Subcutaneous abdominal adipose tissue (tissue), 5 donors: ENCODE measurements around the gene NOS1AP.
"Not testable (repeated sequence)": the region's sequence is repeated elsewhere in the genome, so short reads cannot be mapped to it uniquely, and the experiment has no call there.

Source experiments
- H3K27ac ChIP-seq: one replicate; pipeline ENCODE4 v1.7.0; 2013; ENCODE audit warnings: low read depth, mild to moderate bottlenecking, inconsistent platforms, low read length, moderate library complexity
- H3K27me3 ChIP-seq, 5 donors: one replicate each; pipeline ENCODE4 v1.7.0; 2013; ENCODE audit warnings: low read length in 5 of 5, inconsistent platforms in 1 of 5; ENCODE audit not compliant: control insufficient read depth in 5 of 5, insufficient read depth in 4 of 5
- H3K36me3 ChIP-seq, 5 donors: one replicate each; pipeline ENCODE4 v1.7.0; 2013; ENCODE audit warnings: low read length in 5 of 5; ENCODE audit not compliant: control insufficient read depth in 5 of 5, insufficient read depth in 5 of 5
- H3K4me1 ChIP-seq, 5 donors: one replicate each; pipeline ENCODE4 v1.7.0; 2013; ENCODE audit warnings: low read length in 5 of 5, mild to moderate bottlenecking in 3 of 5, moderate library complexity in 1 of 5; ENCODE audit not compliant: control insufficient read depth in 5 of 5, insufficient read depth in 5 of 5
- H3K4me3 ChIP-seq, 5 donors: one replicate each; pipeline ENCODE4 v1.7.0; 2013; ENCODE audit warnings: low read length in 5 of 5, low read depth in 1 of 5
- H3K9ac ChIP-seq, 5 donors: one replicate each; pipeline ENCODE4 v1.7.0; 2013; ENCODE audit warnings: low read length in 5 of 5, mild to moderate bottlenecking in 4 of 5, moderate library complexity in 3 of 5
- H3K9me3 ChIP-seq, 5 donors: one replicate each; pipeline ENCODE4 v1.7.0; 2013; ENCODE audit warnings: low read length in 5 of 5; ENCODE audit not compliant: control insufficient read depth in 5 of 5
- donor health status: healthy.
- donor health status: healthy.
- donor health status: healthy.
- donor health status: healthy.
- donor health status: healthy.

The NOS1AP gene

DNA sequence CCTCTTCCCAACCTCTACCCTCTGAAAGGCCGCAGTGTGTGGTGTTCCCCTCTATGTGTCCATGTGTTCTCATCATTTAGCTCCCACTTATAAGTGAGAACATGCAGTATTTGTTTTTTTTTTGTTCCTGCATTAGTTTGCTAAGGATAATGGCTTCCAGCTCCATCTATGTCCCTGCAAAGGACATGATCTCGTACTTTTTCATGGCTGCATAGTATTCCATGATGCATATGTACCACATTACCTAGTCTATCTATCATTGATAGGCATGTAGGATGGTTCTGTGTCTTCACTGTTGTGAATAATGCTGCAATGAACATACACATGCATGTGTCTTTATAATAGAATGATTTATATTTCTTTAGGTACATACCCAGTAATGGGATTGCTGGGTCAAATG is 12.6 kb downstream of the NOS1AP start:
- not testable (repeated sequence) for H3K4me3 ChIP-seq, H3K27ac ChIP-seq, H3K36me3 ChIP-seq, H3K9me3 ChIP-seq, H3K4me1 ChIP-seq, H3K27me3 ChIP-seq, H3K9ac ChIP-seq

DNA sequence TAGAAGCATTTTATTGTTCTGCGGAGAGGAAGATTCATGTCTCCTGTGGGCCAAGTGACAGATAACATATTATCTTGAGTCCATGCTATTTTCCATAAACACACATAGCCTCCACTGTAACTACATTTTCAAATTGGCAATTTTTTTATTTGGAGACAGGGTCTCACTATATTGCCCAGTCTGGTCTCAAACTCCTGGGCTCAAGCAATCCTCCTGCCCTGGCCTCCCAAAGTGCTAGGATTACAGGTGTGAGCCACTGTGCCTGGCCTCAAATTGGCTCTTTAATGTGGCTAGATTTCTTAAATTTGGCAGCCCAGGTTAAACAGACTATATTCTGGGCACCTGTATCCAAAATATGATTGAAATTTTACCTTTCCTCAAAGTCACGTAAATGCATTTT is 13.8 kb downstream of the NOS1AP start:
- Histone ChIP-seq H3K27ac (no peak overlapping the region), H3K36me3 (no peaks in the 10 kb centered on the region), H3K9ac (no peak overlapping the region), H3K9me3 (peaks cover 0 to 3% (median 0%) of the 10 kb centered on the region in 5 donors), H3K4me1 (peaks cover 0 to 10% (median 0%) of the 10 kb centered on the region in 5 donors), H3K27me3 (no peaks in the 10 kb centered on the region), H3K4me3 (no peak overlapping the region)

DNA sequence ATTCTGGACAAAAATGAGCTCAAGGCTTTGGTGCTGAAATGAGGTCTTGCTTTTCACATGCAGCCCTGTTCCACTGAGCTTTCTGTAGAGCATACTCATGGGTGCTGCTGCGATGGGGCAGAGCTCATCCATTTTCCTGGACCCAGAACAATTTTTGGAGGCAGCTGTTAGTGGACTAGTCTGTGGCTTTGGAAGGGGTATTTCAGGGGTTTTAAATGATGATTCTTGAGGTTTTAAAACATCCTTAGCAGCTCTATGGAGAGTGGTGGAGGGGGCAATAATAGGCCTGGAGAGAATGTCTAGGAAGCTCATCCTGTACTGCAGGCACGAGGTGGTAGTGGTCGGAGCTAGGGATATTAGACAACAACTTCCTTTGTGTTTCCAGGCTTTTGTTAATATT is 16.5 kb downstream of the NOS1AP start:
- H3K9me3 ChIP-seq = peaks cover 0 to 3% (median 0%) of the 10 kb centered on the region in 5 donors
- H3K27me3 ChIP-seq = no peaks in the 10 kb centered on the region
- H3K4me3 ChIP-seq = no peak overlapping the region
- no peaks in the 10 kb centered on the region for H3K36me3 ChIP-seq
- H3K9ac ChIP-seq = no peak overlapping the region
- no peak overlapping the region for H3K27ac ChIP-seq
- H3K4me1 ChIP-seq = peaks cover 0 to 17% (median 0%) of the 10 kb centered on the region in 5 donors

DNA sequence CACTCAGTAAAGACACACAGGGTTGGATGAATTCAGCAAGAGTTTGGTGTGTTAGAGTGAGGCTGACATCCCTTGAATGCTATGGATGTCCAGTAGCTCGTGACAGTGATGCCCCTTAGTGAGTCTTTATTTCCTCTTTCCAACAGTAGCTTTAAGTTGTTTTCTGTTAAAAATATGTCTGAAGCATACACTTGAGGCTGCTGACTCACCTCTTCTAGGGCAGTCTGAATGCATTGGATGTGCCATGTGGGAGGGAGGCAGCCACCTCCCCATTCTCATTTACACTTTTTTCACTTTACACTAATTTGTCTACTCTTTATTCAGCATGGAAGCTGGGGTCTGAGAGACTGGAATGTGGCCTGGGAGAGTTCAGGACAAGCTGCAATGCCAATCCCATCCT is 17.6 kb downstream of the NOS1AP start:
- Histone ChIP-seq H3K4me3 (no peak overlapping the region), H3K27ac (no peak overlapping the region), H3K36me3 (no peaks in the 10 kb centered on the region), H3K4me1 (peaks cover 0 to 13% (median 0%) of the 10 kb centered on the region in 5 donors), H3K9me3 (peaks cover 0 to 1% (median 0%) of the 10 kb centered on the region in 5 donors), H3K9ac (no peak overlapping the region), H3K27me3 (no peaks in the 10 kb centered on the region)

DNA sequence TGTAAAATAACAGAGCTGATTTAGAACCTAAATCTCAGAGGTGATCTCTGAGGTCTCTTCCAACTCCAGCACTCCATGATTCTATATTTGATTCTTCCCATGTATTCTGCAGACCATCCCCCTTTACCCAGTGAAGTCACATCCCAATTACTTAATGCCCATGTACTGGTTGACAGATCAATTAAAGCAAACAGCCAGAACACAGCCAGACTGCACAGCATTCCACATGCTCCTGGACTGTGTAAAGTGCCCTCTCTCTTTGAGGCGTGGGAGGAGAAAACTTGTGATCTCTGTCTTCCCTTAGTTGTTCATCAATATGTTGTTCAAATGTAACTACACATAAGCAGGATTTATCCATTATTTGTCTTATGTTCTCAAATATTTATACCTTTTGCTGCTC is 18.1 kb downstream of the NOS1AP start:
- H3K4me3 ChIP-seq = no peak overlapping the region

DNA sequence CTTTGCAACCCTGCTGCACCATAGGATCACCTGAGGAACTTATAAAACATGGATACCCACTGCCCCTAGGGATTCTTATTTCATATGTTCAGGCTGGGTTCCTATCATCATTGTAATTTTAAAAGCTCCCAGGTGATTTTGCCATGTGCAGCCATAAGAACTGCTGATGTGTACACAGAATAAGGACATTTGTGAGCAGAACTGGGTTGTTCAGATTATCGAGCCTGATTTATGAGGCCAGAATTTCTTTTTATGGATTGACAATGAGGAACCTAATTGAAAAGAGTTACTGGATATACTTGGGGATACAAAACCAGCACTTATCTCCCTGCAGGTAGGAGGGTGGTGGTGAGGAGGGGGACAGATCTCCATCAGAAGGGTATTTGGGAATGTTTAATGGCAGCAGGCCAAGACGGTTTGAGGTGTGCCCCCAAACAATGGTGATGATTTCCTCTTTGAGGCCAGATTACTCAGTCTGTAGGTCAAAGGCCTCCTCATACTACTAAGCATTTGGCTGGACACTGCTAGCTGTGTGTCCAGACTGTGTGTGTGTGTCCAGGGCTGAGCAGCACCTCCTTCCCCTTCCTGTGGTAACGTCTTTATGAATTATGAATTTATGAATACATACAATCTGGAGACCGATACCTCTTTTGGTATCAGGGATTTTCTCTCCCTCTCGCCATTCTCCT is 18.9 kb downstream of the NOS1AP start:
- Histone ChIP-seq H3K4me3 (no peak overlapping the region), H3K36me3 (no peaks in the 10 kb centered on the region), H3K9me3 (no peaks in the 10 kb centered on the region)

More for the DNA sequence above, 18.1 kb downstream of the NOS1AP start:
- no peaks in the 10 kb centered on the region for H3K9me3 ChIP-seq
- no peak overlapping the region for H3K9ac ChIP-seq
- H3K36me3 ChIP-seq = no peaks in the 10 kb centered on the region
- no peaks in the 10 kb centered on the region for H3K27me3 ChIP-seq
- no peak overlapping the region for H3K27ac ChIP-seq
- peaks cover 0 to 13% (median 0%) of the 10 kb centered on the region in 5 donors for H3K4me1 ChIP-seq

DNA sequence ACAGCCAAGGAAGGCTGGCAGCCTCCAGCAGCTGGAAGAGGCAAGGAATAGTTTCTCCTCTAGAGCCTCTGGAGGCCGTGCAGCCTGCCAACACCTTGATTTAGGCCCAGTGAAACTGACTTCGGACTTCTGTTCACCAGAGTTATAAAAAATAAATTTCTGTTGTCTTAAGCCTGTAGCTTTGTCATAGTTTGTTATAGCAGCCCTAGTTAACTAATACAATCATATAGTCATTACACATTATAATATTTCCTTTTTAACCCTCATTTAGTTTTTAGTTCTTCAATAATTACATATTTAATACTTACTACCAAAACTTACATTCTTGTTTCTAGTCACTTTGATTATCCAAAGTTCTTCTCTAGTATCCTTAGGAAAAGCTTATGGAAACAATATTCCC is 20.3 kb downstream of the NOS1AP start:
- Histone ChIP-seq H3K4me1 (peaks cover 0 to 13% (median 0%) of the 10 kb centered on the region in 5 donors), H3K4me3 (no peak overlapping the region), H3K9ac (no peak overlapping the region), H3K27ac (no peak overlapping the region), H3K36me3 (no peaks in the 10 kb centered on the region), H3K9me3 (no peaks in the 10 kb centered on the region), H3K27me3 (no peaks in the 10 kb centered on the region)

More for the DNA sequence above, 18.9 kb downstream of the NOS1AP start:
- Histone ChIP-seq H3K27ac (peak overlapping the region; percentile 13), H3K9ac (peak overlapping the region in 1 of 5 donors; percentile 2), H3K4me1 (peaks cover 0 to 13% (median 0%) of the 10 kb centered on the region in 5 donors), H3K27me3 (no peaks in the 10 kb centered on the region)

DNA sequence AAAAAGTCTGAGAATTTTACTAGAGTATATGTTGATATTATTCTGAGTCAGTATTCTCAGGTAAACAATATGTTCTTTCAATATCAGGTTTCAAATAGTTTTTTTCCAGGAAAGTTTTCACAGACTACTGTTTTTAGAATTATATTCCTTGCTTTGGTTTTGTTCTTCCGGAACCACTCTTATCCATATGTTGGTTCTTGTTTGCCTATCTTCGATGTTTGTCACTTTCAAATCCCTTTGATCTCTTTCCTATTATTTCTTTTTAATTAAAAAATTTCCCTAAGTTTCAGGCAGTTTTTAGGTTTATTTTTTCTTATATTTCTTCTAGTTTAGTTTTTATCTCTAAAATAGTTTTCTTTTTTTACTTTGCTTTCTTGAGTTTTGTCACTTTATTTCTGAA is 20.9 kb downstream of the NOS1AP start:
- Histone ChIP-seq H3K36me3 (no peaks in the 10 kb centered on the region), H3K4me3 (no peak overlapping the region), H3K27me3 (no peaks in the 10 kb centered on the region), H3K9me3 (no peaks in the 10 kb centered on the region), H3K27ac (no peak overlapping the region), H3K4me1 (peaks cover 0 to 13% (median 0%) of the 10 kb centered on the region in 5 donors), H3K9ac (no peak overlapping the region)

DNA sequence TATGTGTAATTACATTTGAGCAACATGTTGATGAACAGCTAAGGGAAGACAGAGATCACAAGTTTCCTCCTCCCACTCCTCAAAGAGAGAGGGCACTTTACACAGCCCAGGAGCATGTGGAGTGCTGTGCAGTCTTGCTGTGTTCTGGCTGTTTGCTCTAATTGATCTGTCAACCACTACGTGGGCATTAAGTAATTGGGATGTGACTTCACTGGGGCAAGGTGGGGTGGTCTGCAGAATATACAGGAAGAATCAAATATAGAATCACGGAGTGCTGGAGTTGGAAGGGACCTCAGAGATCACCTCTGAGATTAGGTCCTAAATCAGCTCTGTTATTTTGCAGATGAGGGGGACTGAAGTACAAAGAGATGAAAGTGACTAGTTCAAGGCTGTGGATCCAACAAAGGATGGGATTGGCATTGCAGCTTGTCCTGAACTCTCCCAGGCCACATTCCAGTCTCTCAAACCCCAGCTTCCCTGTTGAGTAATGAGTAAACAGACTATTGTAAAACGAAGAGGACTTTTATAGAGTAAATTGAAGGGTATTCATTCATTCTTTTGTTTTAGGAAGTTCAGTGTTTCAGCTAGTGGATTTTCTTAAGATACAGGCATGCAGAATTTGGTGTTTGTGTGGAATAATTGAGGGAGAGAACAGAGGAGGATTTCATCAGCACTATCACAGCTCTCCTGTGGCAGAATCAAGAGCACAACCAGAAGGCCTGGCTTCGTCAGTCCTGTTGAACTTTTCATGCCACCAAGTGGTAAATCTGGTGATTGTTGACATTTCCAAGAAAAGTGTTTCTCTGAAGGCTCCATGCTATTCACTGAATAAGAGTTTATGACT is 22.4 kb downstream of the NOS1AP start:
- Histone ChIP-seq H3K27ac (no peak overlapping the region), H3K9ac (no peak overlapping the region), H3K4me1 (peaks cover 0 to 13% (median 0%) of the 10 kb centered on the region in 5 donors), H3K4me3 (no peak overlapping the region), H3K27me3 (no peaks in the 10 kb centered on the region), H3K9me3 (no peaks in the 10 kb centered on the region), H3K36me3 (no peaks in the 10 kb centered on the region)

DNA sequence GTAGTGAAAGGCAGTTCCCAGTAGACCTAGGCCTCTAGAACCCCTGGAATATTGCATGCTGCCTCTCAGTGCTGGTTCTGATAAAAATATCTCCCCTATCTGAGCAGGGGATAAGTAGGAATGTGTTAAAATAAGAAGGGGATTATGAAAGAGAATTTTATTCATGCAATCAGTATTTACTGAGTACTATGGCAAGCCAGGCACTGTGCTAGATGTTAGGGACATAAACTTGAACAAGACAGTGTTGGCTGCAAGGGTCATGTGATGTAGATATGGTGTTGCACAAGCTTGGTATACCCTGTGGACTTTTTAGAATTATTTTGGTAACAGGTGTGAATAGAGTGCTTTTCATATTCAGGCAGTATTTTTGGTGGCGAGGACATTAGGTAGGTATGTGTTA is 23.6 kb downstream of the NOS1AP start:
- Histone ChIP-seq H3K36me3 (no peaks in the 10 kb centered on the region), H3K9ac (no peak overlapping the region), H3K27ac (no peak overlapping the region), H3K9me3 (no peaks in the 10 kb centered on the region), H3K27me3 (no peaks in the 10 kb centered on the region), H3K4me1 (peaks cover 0 to 12% (median 0%) of the 10 kb centered on the region in 5 donors), H3K4me3 (no peak overlapping the region)
